HG03103 (cell line): ENCODE results near the gene FCRL2.

Experiments
- ATAC-seq: cut with Tn5 transposase; IDR thresholded peaks from one replicate; pipeline ENCODE4 v1.9.1; 2021; ENCODE audit warnings: low read depth; ENCODE audit not compliant: unreplicated experiment

Gene FCRL2

GRCh38 chr1:157696966-157697628 is 79.8 kb downstream of the FCRL2 start:
- no peak for ATAC-seq
